Neural crest cell (in vitro differentiated cells): ENCODE data around the gene KRTAP6-2. TPM values are rescaled to one million over a fixed set of nuclear protein-coding genes. Genes with fewer than 3 reads are reported as not detected.

Experiments used
- DNase-seq: peaks from one replicate; pipeline ENCODE4 v3.0.0; 2021; ENCODE audit warnings: low read depth, mixed read lengths, low spot score
- H3K27ac Mint-ChIP-seq: one replicate; pipeline ENCODE4 v1.8.0; 2021; ENCODE audit warnings: mild to moderate bottlenecking, mixed read lengths; ENCODE audit not compliant: unreplicated experiment
- H3K27me3 Mint-ChIP-seq: 2 replicates; pipeline ENCODE4 v1.8.0; 2021; ENCODE audit warnings: low read depth, mild to moderate bottlenecking, mixed read lengths
- H3K36me3 Mint-ChIP-seq: 2 replicates; pipeline ENCODE4 v1.8.0; 2021; ENCODE audit warnings: low read depth, mild to moderate bottlenecking, mixed read lengths
- H3K4me1 Mint-ChIP-seq: 2 replicates; pipeline ENCODE4 v1.8.0; 2021; ENCODE audit warnings: mixed read lengths
- H3K4me3 Mint-ChIP-seq: one replicate; pipeline ENCODE4 v1.8.0; 2021; ENCODE audit warnings: mild to moderate bottlenecking, mixed read lengths
- H3K9me3 Mint-ChIP-seq: 2 replicates; pipeline ENCODE4 v1.8.0; 2021; ENCODE audit warnings: mixed read lengths
- CTCF ChIP-seq: fragments of 200-600 bp; sonication (generic); conservative IDR thresholded peaks from 2 replicates; pipeline ENCODE4 v1.5.0; 2021; ENCODE audit warnings: antibody characterized with exemption, mild to moderate bottlenecking
- total RNA-seq: library from RNA; stranded (reverse); gene quantifications from 2 replicates; pipeline ENCODE4 v1.2.1, GENCODE V29; 2021

Gene KRTAP6-2
- total RNA-seq, 1 donor from 2014 or later = not detected

- TF ChIP-seq CTCF = no peak
- Mint-ChIP-seq H3K27me3 (no peaks in the 10 kb centered on the region), H3K27ac (no peak overlapping the region), H3K9me3 (peaks cover 19% of the 10 kb centered on the region), H3K36me3 (peaks cover 2% of the 10 kb centered on the region), H3K4me3 (no peak overlapping the region), H3K4me1 (no peaks in the 10 kb centered on the region)
- no peak for DNase-seq
These were observed 30.5 kb upstream of the KRTAP6-2 start for GRCh38 chr21:30629200-30629599.

- TF ChIP-seq CTCF = no peak
- Mint-ChIP-seq H3K9me3 (peaks cover 19% of the 10 kb centered on the region), H3K4me1 (no peaks in the 10 kb centered on the region), H3K4me3 (no peak overlapping the region), H3K27ac (no peak overlapping the region), H3K36me3 (peaks cover 2% of the 10 kb centered on the region), H3K27me3 (no peaks in the 10 kb centered on the region)
- no peak for DNase-seq
These were observed 29.4 kb upstream of the KRTAP6-2 start for GRCh38 chr21:30628109-30628508.

GRCh38 chr21:30625449-30626165 lies 26.9 kb upstream of the KRTAP6-2 start:
- Mint-ChIP-seq H3K9me3 (peaks cover 13% of the 10 kb centered on the region), H3K36me3 (peaks cover 2% of the 10 kb centered on the region), H3K27me3 (no peaks in the 10 kb centered on the region), H3K4me3 (no peak overlapping the region), H3K4me1 (no peaks in the 10 kb centered on the region), H3K27ac (no peak overlapping the region)
- no peak for DNase-seq
- TF ChIP-seq CTCF = no peak

GRCh38 chr21:30623362-30623761 lies 24.7 kb upstream of the KRTAP6-2 start:
- H3K27ac Mint-ChIP-seq = no peak overlapping the region
- TF ChIP-seq CTCF = no peak
- H3K4me3 Mint-ChIP-seq = no peak overlapping the region
- no peaks in the 10 kb centered on the region for H3K27me3 Mint-ChIP-seq
- no peak for DNase-seq
- peaks cover 2% of the 10 kb centered on the region for H3K36me3 Mint-ChIP-seq
- peaks cover 15% of the 10 kb centered on the region for H3K9me3 Mint-ChIP-seq
- no peaks in the 10 kb centered on the region for H3K4me1 Mint-ChIP-seq

- no peaks in the 10 kb centered on the region for H3K36me3 Mint-ChIP-seq
- no peak for DNase-seq
- peaks cover 9% of the 10 kb centered on the region for H3K9me3 Mint-ChIP-seq
- no peak within 1 kb of the TSS for H3K4me3 Mint-ChIP-seq
- H3K27ac Mint-ChIP-seq = no peak within 1 kb of the TSS
- no peaks in the 10 kb centered on the region for H3K4me1 Mint-ChIP-seq
- H3K27me3 Mint-ChIP-seq = no peaks in the 10 kb centered on the region
- TF ChIP-seq CTCF = no peak
These were observed 21.8 kb upstream of the KRTAP6-2 start, which contains the start of gene KRTAP20-4 for GRCh38 chr21:30620522-30620921. TSS of gene KRTAP20-4 (plus strand) at chr21:30620627.
